ENCODE results near the gene DSN1. TPM values are rescaled to one million over a fixed set of nuclear protein-coding genes. Genes with fewer than 3 reads are reported as not detected.

DSN1 gene
- total and polyA plus RNA-seq, 10 of the 15 experiments (the other 5 are each of a cell fraction or from before 2014, with no cell fraction given): 15.3 to 33.1 (median 21.7) TPM

DNA sequence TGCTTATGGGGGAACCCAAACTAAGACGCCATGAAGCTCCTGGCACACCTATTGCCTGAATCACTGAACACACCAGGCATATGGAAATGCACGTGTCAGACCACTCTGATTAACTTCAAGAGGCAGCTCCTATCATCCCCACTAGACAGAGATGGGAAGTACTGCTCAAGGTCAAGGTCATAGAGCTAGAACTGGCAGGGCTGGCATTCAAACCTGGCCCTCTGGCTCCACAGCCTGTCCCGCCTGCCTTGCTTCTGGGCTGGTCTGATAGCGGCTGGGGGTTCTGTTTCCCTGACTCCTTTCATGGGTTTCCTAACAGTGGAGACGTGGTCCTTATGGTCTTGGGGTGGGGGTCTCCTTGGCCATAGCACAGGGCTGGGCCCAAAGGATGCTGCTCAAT, 22.6 kb upstream of the DSN1 start:
- Histone ChIP-seq H3K79me2 (ENCODE audit: control insufficient read depth, insufficient read depth, low read length) (no peaks in the 10 kb centered on the region), H3K27ac (ENCODE audit: control insufficient read depth, insufficient read depth) (no peak overlapping the region), H3K9me3 (replicated peaks; ENCODE audit: control insufficient read depth, insufficient read depth, low read length) (no peaks in the 10 kb centered on the region), H4K20me1 (ENCODE audit: control insufficient read depth, insufficient read depth) (no peaks in the 10 kb centered on the region), H3K4me1 (ENCODE audit: control insufficient read depth, insufficient read depth, low read length) (peaks cover 7% of the 10 kb centered on the region; the same call in 1 of the 2 replicates), H3K27me3 (replicated peaks in 1 of 2; ENCODE audit: control insufficient read depth in 2 of 2, insufficient read depth in 2 of 2, low read length in 1 of 2) (no peaks in the 10 kb centered on the region), H2AFZ (ENCODE audit: control insufficient read depth, low read depth, low read length) (no peak overlapping the region), H3K4me2 (ENCODE audit: control insufficient read depth, insufficient read depth) (no peak overlapping the region), H3K36me3 (ENCODE audit: control insufficient read depth in 2 of 2, insufficient read depth in 2 of 2, low read length in 1 of 2) (peaks cover 4 to 17% of the 10 kb centered on the region in 2 experiments; a peak in 3 of 4 replicates), H3K9ac (ENCODE audit: control insufficient read depth, insufficient read depth, low read length) (no peak overlapping the region), H3K4me3 (no peak overlapping the region)
- ATAC-seq: no peak
- no peak for DNase-seq (ENCODE audit: low read depth, low spot score)
- BruUV-seq (replicated peaks): no TSS peak
- RAD21 ChIA-PET (ENCODE audit: unreplicated experiment): no interaction called here
- POLR2A ChIA-PET: interaction anchor here (0.6 kb wide), 1 partner anchor 157 kb away, joined by 3 read pairs; no protein-coding TSS in a partner anchor
- SMC1A ChIA-PET (ENCODE audit: uncharacterized antibody, unreplicated experiment): interaction anchor here (0.8 kb wide), 1 partner anchor 12 kb away, joined by 4 read pairs; no protein-coding TSS in a partner anchor
- no peak for TF ChIP-seq TCF12 (IDR thresholded peaks at IDR 0.05; ENCODE audit: low read depth, low read length)
- TF ChIP-seq RUNX3 (IDR thresholded peaks at IDR 0.05; ENCODE audit: low read length): no peak
- TF ChIP-seq, protein P1, sequence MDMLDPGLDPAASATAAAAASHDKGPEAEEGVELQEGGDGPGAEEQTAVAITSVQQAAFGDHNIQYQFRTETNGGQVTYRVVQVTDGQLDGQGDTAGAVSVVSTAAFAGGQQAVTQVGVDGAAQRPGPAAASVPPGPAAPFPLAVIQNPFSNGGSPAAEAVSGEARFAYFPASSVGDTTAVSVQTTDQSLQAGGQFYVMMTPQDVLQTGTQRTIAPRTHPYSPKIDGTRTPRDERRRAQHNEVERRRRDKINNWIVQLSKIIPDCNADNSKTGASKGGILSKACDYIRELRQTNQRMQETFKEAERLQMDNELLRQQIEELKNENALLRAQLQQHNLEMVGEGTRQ (IDR thresholded peaks at IDR 0.05; ENCODE audit: borderline replicate concordance, low read depth, low read length): no peak
- TF ChIP-seq, protein P2, sequence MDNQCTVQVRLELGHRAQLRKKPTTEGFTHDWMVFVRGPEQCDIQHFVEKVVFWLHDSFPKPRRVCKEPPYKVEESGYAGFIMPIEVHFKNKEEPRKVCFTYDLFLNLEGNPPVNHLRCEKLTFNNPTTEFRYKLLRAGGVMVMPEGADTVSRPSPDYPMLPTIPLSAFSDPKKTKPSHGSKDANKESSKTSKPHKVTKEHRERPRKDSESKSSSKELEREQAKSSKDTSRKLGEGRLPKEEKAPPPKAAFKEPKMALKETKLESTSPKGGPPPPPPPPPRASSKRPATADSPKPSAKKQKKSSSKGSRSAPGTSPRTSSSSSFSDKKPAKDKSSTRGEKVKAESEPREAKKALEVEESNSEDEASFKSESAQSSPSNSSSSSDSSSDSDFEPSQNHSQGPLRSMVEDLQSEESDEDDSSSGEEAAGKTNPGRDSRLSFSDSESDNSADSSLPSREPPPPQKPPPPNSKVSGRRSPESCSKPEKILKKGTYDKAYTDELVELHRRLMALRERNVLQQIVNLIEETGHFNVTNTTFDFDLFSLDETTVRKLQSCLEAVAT (IDR thresholded peaks at IDR 0.05): no peak
- TF ChIP-seq, protein P3, sequence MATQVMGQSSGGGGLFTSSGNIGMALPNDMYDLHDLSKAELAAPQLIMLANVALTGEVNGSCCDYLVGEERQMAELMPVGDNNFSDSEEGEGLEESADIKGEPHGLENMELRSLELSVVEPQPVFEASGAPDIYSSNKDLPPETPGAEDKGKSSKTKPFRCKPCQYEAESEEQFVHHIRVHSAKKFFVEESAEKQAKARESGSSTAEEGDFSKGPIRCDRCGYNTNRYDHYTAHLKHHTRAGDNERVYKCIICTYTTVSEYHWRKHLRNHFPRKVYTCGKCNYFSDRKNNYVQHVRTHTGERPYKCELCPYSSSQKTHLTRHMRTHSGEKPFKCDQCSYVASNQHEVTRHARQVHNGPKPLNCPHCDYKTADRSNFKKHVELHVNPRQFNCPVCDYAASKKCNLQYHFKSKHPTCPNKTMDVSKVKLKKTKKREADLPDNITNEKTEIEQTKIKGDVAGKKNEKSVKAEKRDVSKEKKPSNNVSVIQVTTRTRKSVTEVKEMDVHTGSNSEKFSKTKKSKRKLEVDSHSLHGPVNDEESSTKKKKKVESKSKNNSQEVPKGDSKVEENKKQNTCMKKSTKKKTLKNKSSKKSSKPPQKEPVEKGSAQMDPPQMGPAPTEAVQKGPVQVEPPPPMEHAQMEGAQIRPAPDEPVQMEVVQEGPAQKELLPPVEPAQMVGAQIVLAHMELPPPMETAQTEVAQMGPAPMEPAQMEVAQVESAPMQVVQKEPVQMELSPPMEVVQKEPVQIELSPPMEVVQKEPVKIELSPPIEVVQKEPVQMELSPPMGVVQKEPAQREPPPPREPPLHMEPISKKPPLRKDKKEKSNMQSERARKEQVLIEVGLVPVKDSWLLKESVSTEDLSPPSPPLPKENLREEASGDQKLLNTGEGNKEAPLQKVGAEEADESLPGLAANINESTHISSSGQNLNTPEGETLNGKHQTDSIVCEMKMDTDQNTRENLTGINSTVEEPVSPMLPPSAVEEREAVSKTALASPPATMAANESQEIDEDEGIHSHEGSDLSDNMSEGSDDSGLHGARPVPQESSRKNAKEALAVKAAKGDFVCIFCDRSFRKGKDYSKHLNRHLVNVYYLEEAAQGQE (IDR thresholded peaks at IDR 0.05; ENCODE audit: low read depth, low read length): no peak
- TF ChIP-seq GATAD2B (conservative IDR thresholded peaks at IDR 0.05; ENCODE audit: low read depth): no peak
- TF ChIP-seq, protein P4, sequence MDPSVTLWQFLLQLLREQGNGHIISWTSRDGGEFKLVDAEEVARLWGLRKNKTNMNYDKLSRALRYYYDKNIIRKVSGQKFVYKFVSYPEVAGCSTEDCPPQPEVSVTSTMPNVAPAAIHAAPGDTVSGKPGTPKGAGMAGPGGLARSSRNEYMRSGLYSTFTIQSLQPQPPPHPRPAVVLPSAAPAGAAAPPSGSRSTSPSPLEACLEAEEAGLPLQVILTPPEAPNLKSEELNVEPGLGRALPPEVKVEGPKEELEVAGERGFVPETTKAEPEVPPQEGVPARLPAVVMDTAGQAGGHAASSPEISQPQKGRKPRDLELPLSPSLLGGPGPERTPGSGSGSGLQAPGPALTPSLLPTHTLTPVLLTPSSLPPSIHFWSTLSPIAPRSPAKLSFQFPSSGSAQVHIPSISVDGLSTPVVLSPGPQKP (IDR thresholded peaks at IDR 0.05; ENCODE audit: low read depth, low read length): no peak
- no peak for TF ChIP-seq ZSCAN29 (IDR thresholded peaks at IDR 0.05)
- no peak for FAIRE-seq
- CTCF ChIA-PET: interaction anchor here (4.1 kb wide), 1 partner anchor 13 kb away, joined by 26 read pairs; no protein-coding TSS in a partner anchor
- 97% methylated on average over 5 of the region's 5 CpGs for WGBS (ENCODE audit: insufficient coverage, insufficient replicate concordance, low lambda C conversion rate, missing lambda C conversion rate)
- in situ Hi-C loops (cut with MboI) (no loop called here), intact Hi-C loops (cut with micrococcal nuclease; ENCODE audit: unreplicated experiment) (no loop called here)
